Measurements from ENCODE around the gene PYGO2.

- TF ChIP-seq CTCF (IDR thresholded peaks at IDR 0.05) (no peak), POLR2A (IDR thresholded peaks at IDR 0.05) (no peak)
Observed at GRCh38 chr1:154962156-154962749, 671 bp upstream of the PYGO2 start.
